GM12864 (cell line): ENCODE data around the gene CCDC149.

ENCODE experiments used
- DNase-seq: peaks from one replicate; pipeline ENCODE4 v3.0.0-alpha.2; 2011; ENCODE audit warnings: low read depth
- H3K4me3 ChIP-seq: 2 replicates; pipeline ENCODE4 v1.5.1; 2011; ENCODE audit warnings: mild to moderate bottlenecking, low read depth, low read length, control low read depth
- TF ChIP-seq, protein P1 (sequence below): IDR thresholded peaks from 2 replicates; pipeline ENCODE4 v1.5.1; 2011; ENCODE audit warnings: low read depth, mild to moderate bottlenecking, moderate library complexity, low read length, control low read depth, inconsistent platforms; ENCODE audit errors: missing control alignments

CCDC149 gene

DNA sequence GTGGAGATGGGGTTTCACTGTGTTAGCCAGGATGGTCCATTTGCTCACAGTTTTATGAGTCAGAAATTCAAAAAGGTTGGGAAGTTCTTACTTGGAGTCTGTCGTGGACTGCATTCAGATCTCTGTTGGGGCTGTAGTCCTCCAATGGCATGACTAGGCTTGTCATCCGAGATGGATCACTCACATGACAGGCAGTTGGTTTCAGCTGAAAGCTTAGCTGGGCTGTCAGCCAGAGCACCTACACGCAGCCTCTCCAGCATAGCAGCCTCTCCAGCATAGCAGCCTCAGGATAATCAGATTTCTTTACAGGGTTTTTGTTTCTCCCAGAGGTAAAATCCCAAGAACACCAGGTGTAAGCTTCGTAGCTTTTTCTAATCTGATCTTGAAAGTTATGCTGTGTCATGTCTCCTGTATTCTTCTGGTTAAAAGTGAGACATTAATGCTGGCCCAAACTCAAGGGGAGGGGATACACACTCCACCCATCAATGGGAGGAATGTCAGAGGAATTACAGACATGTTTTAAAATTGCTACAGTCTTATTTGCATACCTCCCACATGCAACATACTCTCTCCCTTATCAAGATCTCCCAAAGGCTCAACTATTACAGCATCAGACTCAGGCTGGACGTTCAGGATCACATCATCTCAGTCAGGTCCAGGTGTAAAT lies 149.1 kb downstream of the CCDC149 start:
- no peak for DNase-seq
- no peak overlapping the region for H3K4me3 ChIP-seq
- TF ChIP-seq, protein P1, sequence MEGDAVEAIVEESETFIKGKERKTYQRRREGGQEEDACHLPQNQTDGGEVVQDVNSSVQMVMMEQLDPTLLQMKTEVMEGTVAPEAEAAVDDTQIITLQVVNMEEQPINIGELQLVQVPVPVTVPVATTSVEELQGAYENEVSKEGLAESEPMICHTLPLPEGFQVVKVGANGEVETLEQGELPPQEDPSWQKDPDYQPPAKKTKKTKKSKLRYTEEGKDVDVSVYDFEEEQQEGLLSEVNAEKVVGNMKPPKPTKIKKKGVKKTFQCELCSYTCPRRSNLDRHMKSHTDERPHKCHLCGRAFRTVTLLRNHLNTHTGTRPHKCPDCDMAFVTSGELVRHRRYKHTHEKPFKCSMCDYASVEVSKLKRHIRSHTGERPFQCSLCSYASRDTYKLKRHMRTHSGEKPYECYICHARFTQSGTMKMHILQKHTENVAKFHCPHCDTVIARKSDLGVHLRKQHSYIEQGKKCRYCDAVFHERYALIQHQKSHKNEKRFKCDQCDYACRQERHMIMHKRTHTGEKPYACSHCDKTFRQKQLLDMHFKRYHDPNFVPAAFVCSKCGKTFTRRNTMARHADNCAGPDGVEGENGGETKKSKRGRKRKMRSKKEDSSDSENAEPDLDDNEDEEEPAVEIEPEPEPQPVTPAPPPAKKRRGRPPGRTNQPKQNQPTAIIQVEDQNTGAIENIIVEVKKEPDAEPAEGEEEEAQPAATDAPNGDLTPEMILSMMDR = no peak
